Measurements from ENCODE around the gene TRAF1.

- TF ChIP-seq CTCF (IDR thresholded peaks at IDR 0.05 in 2 of 3, conservative IDR thresholded peaks at IDR 0.05 in 1 of 3; ENCODE audit: control insufficient read depth in 2 of 3, extremely low read depth in 1 of 3, insufficient read depth in 1 of 3, low read depth in 3 of 3, low read length in 3 of 3) (no peak), HDAC2 (IDR thresholded peaks at IDR 0.05) (no peak)
These were observed 45.3 kb upstream of the TRAF1 start for GRCh38 chr9:120971938-120972337.
